ENCODE measurements around the gene PLAGL1. TPM values are rescaled to one million over a fixed set of nuclear protein-coding genes. Genes with fewer than 3 reads are reported as not detected.
A peak's percentile ranks its signal among the peaks of the same experiment; 100 is the strongest.

The PLAGL1 gene
- total and polyA plus RNA-seq, 2 of the 8 experiments (the other 6 are each of a cell fraction or from before 2014, with no cell fraction given), result 0.94 to 1.1 TPM

GRCh38 chr6:143937668-143937970 is 70.4 kb downstream of the PLAGL1 start:
- WGBS, 2 experiments (ENCODE audit: extremely low coverage in 1 of 2, insufficient coverage in 1 of 2, insufficient read length in 1 of 2, insufficient replicate concordance in 2 of 2, low coverage in 1 of 2, low lambda C conversion rate in 2 of 2, missing lambda C conversion rate in 1 of 2), result 76% methylated on average over 1 of the region's 1 CpG; no CpG with 5 or more reads in 1 of the 2 experiments
- Histone ChIP-seq H3K9ac (replicated peaks in 1 of 4; ENCODE audit: extremely low read depth in 1 of 4, low read depth in 3 of 4, low read length in 3 of 4) (no peak overlapping the region), H4K8ac (ENCODE audit: extremely low read depth, insufficient read depth, low read length) (no peak overlapping the region), H3K4ac (replicated peaks; ENCODE audit: insufficient read length, low read depth, low read length) (no peak overlapping the region), H3K4me3 (ENCODE audit: extremely low read depth in 1 of 4, insufficient read depth in 2 of 4, low read depth in 3 of 4, low read length in 4 of 4) (no peak overlapping the region), H3K4me2 (ENCODE audit: insufficient read depth in 1 of 2, low read depth in 2 of 2, low read length in 2 of 2) (peak overlapping the region in 1 of 2 experiments; percentile 51; a peak in 1 of 4 replicates), H3K23ac (ENCODE audit: insufficient read length) (no peak overlapping the region), H3K14ac (ENCODE audit: insufficient read length) (no peak overlapping the region), H3K18ac (ENCODE audit: extremely low read depth, low read length) (no peak overlapping the region), H3K4me1 (replicated peaks in 1 of 4; ENCODE audit: control insufficient read depth in 3 of 4, insufficient read depth in 4 of 4, low read length in 3 of 4) (peaks cover 2 to 18% (median 9%) of the 10 kb centered on the region in 4 experiments; a peak in 5 of 7 replicates), H2BK5ac (ENCODE audit: low read depth, low read length) (no peak overlapping the region), H2BK20ac (ENCODE audit: low read length) (no peak overlapping the region), H3K79me1 (ENCODE audit: low read depth, low read length) (no peaks in the 10 kb centered on the region), H2BK15ac (ENCODE audit: low read length) (no peak overlapping the region), H2AK5ac (ENCODE audit: low read depth, low read length) (no peak overlapping the region), H2BK120ac (replicated peaks; ENCODE audit: low read depth, low read length) (no peak overlapping the region), H4K91ac (replicated peaks; ENCODE audit: insufficient read length, low read length) (no peak overlapping the region), H3K36me3 (ENCODE audit: control insufficient read depth in 2 of 4, insufficient read depth in 4 of 4, low read length in 3 of 4) (no peaks in the 10 kb centered on the region), H3K9me3 (ENCODE audit: insufficient read depth in 2 of 2, low read depth in 1 of 2, low read length in 1 of 2) (no peaks in the 10 kb centered on the region), H3K56ac (replicated peaks; ENCODE audit: insufficient read length, low read depth, low read length) (no peak overlapping the region), H4K20me1 (replicated peaks in 1 of 2; ENCODE audit: control insufficient read depth in 1 of 2, insufficient read depth in 2 of 2, low read length in 2 of 2) (no peaks in the 10 kb centered on the region), H3K23me2 (ENCODE audit: low read depth, low read length) (no peaks in the 10 kb centered on the region), H2BK12ac (ENCODE audit: low read depth, low read length) (no peak overlapping the region), H3K79me2 (ENCODE audit: control insufficient read depth in 1 of 2, insufficient read depth in 2 of 2, low read length in 2 of 2) (no peaks in the 10 kb centered on the region), H3K27ac (ENCODE audit: low read depth, low read length) (no peak overlapping the region), H4K5ac (ENCODE audit: insufficient read length, low read depth, low read length) (peak overlapping the region; percentile 50), H3K27me3 (replicated peaks in 1 of 4; ENCODE audit: control insufficient read depth in 3 of 4, extremely low read depth in 1 of 4, insufficient read depth in 3 of 4, low read length in 3 of 4) (no peaks in the 10 kb centered on the region; a peak in 1 of 7 replicates), H2AFZ (ENCODE audit: low read length) (no peak overlapping the region)
- DNase-seq (ENCODE audit: low read depth in 1 of 2, low spot score in 2 of 2) (no peak), FAIRE-seq (no peak)
- CTCF ChIA-PET (ENCODE audit: partially characterized antibody), result interaction anchor here (0.6 to 18.8 kb wide), 15 partner anchors 20 to 1450 kb away, joined by 3 to 591 read pairs (median 5); partner anchors contain the start of gene PLAGL1
- TF ChIP-seq MAFK (IDR thresholded peaks at IDR 0.05; ENCODE audit: low read depth, low read length) (no peak), TBP (IDR thresholded peaks at IDR 0.05; ENCODE audit: low read depth, low read length) (no peak), POLR2A (IDR thresholded peaks at IDR 0.05; ENCODE audit: control extremely low read depth in 1 of 2, low read depth in 2 of 2, low read length in 2 of 2) (no peak)
- POLR2A ChIA-PET (ENCODE audit: partially characterized antibody), result no interaction called here
